ENCODE results near the gene HIVEP1.
"Not testable (repeated sequence)": the region's sequence is repeated elsewhere in the genome, so short reads cannot be mapped to it uniquely, and the experiment has no call there.

HIVEP1 gene

GRCh38 chr6:12092762-12093161 is 80.7 kb downstream of the HIVEP1 start:
- no peak for DNase-seq

- DNase-seq: no peak
These were observed 82.6 kb downstream of the HIVEP1 start for GRCh38 chr6:12094689-12095088.

GRCh38 chr6:12096342-12096741 is 84.2 kb downstream of the HIVEP1 start:
- no peak for DNase-seq

GRCh38 chr6:12097791-12098190 is 85.7 kb downstream of the HIVEP1 start:
- no peak for DNase-seq

- no peak for DNase-seq
These were observed 87.7 kb downstream of the HIVEP1 start for GRCh38 chr6:12099623-12100338.

- DNase-seq: no peak
These were observed 88.9 kb downstream of the HIVEP1 start for GRCh38 chr6:12101048-12101447.

GRCh38 chr6:12101653-12102312 is 89.7 kb downstream of the HIVEP1 start:
- no peak for DNase-seq

GRCh38 chr6:12102350-12102749 is 90.2 kb downstream of the HIVEP1 start:
- peak; percentile 13 for DNase-seq

GRCh38 chr6:12103158-12103557 is 91.0 kb downstream of the HIVEP1 start:
- DNase-seq: peak; percentile 92

GRCh38 chr6:12105271-12105670 is 93.2 kb downstream of the HIVEP1 start:
- no peak for DNase-seq

GRCh38 chr6:12108376-12108775 is 96.3 kb downstream of the HIVEP1 start:
- DNase-seq: not testable (repeated sequence)

- no peak for DNase-seq
These were observed 98.6 kb downstream of the HIVEP1 start for GRCh38 chr6:12110523-12111362.

- no peak for DNase-seq
These were observed 99.2 kb downstream of the HIVEP1 start for GRCh38 chr6:12111363-12111670.

GRCh38 chr6:12112540-12113189 is 100.6 kb downstream of the HIVEP1 start:
- DNase-seq: no peak

- no peak for DNase-seq
These were observed 101.1 kb downstream of the HIVEP1 start for GRCh38 chr6:12113190-12113577.

- no peak for DNase-seq
These were observed 102.0 kb downstream of the HIVEP1 start for GRCh38 chr6:12114055-12114503.

- DNase-seq: no peak
These were observed 102.9 kb downstream of the HIVEP1 start for GRCh38 chr6:12115001-12115400.

GRCh38 chr6:12115492-12115891 is 103.4 kb downstream of the HIVEP1 start:
- DNase-seq: no peak

GRCh38 chr6:12116264-12116800 is 104.2 kb downstream of the HIVEP1 start:
- no peak for DNase-seq

GRCh38 chr6:12116978-12117377 is 104.9 kb downstream of the HIVEP1 start:
- no peak for DNase-seq

- no peak for DNase-seq
These were observed 106.5 kb downstream of the HIVEP1 start for GRCh38 chr6:12118607-12119006.

GRCh38 chr6:12119085-12119588 is 107.0 kb downstream of the HIVEP1 start:
- DNase-seq: peak; percentile 63

GRCh38 chr6:12125396-12125795 is 113.3 kb downstream of the HIVEP1 start:
- no peak for DNase-seq
